ENCODE data around the gene RPL18.
A peak's percentile ranks its signal among the peaks of the same experiment; 100 is the strongest.

RPL18 gene

GRCh38 chr19:48618916-48619691, at the start of gene RPL18, which contains the start of gene SPHK2:
Gene RPL18 (minus strand): TSS chr19:48619178. CDS start chr19:48619143, 35 bp downstream.
Gene SPHK2 (plus strand): TSS chr19:48619506. CDS start chr19:48620515, 1,009 bp downstream.
- peak within 1 kb of the TSS; percentile 99 for H3K4me3 ChIP-seq (ENCODE audit: low read depth, low read length)
- TF ChIP-seq CTCF (conservative IDR thresholded peaks at IDR 0.05; ENCODE audit: low read depth, low read length): no peak
- peak; percentile 100 for DNase-seq (ENCODE audit: low read depth)

GRCh38 chr19:48668761-48669160, 49.8 kb upstream of the RPL18 start:
- no peak overlapping the region for H3K4me3 ChIP-seq (ENCODE audit: low read depth, low read length)
- TF ChIP-seq CTCF (conservative IDR thresholded peaks at IDR 0.05; ENCODE audit: low read depth, low read length): no peak
- no peak for DNase-seq (ENCODE audit: low read depth)

- no peak for TF ChIP-seq CTCF (conservative IDR thresholded peaks at IDR 0.05; ENCODE audit: low read depth, low read length)
- DNase-seq (ENCODE audit: low read depth): no peak
- H3K4me3 ChIP-seq (ENCODE audit: low read depth, low read length): no peak overlapping the region
Observed at GRCh38 chr19:48668332-48668731, 49.4 kb upstream of the RPL18 start.

- DNase-seq (ENCODE audit: low read depth): no peak
- TF ChIP-seq CTCF (conservative IDR thresholded peaks at IDR 0.05; ENCODE audit: low read depth, low read length): no peak
Observed at GRCh38 chr19:48665786-48666185, 46.8 kb upstream of the RPL18 start.

GRCh38 chr19:48664476-48664875, 45.5 kb upstream of the RPL18 start:
- no peak for DNase-seq (ENCODE audit: low read depth)
- TF ChIP-seq CTCF (conservative IDR thresholded peaks at IDR 0.05; ENCODE audit: low read depth, low read length): no peak
- H3K4me3 ChIP-seq (ENCODE audit: low read depth, low read length): no peak overlapping the region

More at GRCh38 chr19:48665786-48666185, 46.8 kb upstream of the RPL18 start:
- H3K4me3 ChIP-seq (ENCODE audit: low read depth, low read length): no peak overlapping the region

GRCh38 chr19:48663667-48664066, 44.7 kb upstream of the RPL18 start:
- DNase-seq (ENCODE audit: low read depth): no peak
- H3K4me3 ChIP-seq (ENCODE audit: low read depth, low read length): no peak overlapping the region
- TF ChIP-seq CTCF (conservative IDR thresholded peaks at IDR 0.05; ENCODE audit: low read depth, low read length): no peak

- no peak for TF ChIP-seq CTCF (conservative IDR thresholded peaks at IDR 0.05; ENCODE audit: low read depth, low read length)
- DNase-seq (ENCODE audit: low read depth): no peak
- no peak overlapping the region for H3K4me3 ChIP-seq (ENCODE audit: low read depth, low read length)
Observed at GRCh38 chr19:48661711-48662090, 42.7 kb upstream of the RPL18 start.
